HG03039 (cell line): ENCODE measurements around the gene GRAMD1C.
"Not testable (repeated sequence)": the region's sequence is repeated elsewhere in the genome, so short reads cannot be mapped to it uniquely, and the experiment has no call there.

Experiments used
- ATAC-seq: cut with Tn5 transposase; IDR thresholded peaks from one replicate; pipeline ENCODE4 v1.9.1; 2021; ENCODE audit warnings: mild to moderate bottlenecking, moderate library complexity; ENCODE audit not compliant: unreplicated experiment

Gene GRAMD1C

DNA sequence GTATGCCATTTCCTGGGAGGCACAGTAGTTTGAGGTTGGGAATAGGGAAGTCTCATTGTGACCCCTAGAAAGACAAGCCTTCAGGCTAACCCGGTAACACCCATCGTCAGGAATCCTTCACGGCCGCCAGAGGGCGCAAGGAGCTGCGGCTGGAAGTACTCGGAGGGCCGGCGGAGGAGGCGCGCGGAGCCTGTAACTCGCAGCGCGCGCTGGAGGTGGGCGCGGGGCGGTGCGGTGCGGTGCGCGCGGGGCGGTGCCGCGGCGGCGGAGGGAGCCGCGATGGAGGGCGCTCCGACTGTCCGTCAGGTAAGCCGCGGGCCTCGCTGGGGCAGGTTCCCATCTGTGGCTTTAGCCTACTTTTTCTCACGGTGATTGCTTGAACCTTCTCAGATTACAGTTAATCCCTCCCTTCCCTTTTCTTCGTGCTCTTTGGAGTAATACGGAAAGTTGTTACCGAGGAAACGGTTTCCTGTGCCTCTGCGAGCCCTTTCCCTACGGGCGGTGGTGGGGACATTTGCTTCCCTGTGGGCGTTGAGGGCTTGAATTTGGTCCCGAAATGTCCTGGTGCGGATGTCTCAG lies at the start of gene GRAMD1C:
GRAMD1C (plus strand) TSS at position 158 of the 579 bp plus-strand sequence; CDS start at position 280, 122 bp downstream.
- ATAC-seq: peak; percentile 84

DNA sequence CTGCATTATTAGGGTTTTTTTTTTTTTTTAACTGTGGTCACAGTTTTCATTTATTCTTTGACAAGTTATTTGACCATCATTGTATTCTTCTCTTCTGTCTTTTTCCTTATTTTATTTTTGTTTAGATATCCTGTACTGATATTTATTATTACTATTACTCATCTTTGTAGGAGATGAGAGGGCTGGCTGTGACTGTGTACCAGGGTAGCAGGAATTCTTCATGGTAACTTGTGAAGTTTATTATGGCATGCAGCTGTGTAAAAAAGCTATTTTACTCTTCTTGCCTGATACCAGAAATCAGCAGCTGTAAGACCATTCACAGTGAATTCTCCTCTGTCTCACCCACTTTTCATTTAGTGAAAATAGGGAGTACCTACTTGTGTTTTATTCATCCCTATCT lies 47.2 kb upstream of the GRAMD1C start:
- no peak for ATAC-seq

DNA sequence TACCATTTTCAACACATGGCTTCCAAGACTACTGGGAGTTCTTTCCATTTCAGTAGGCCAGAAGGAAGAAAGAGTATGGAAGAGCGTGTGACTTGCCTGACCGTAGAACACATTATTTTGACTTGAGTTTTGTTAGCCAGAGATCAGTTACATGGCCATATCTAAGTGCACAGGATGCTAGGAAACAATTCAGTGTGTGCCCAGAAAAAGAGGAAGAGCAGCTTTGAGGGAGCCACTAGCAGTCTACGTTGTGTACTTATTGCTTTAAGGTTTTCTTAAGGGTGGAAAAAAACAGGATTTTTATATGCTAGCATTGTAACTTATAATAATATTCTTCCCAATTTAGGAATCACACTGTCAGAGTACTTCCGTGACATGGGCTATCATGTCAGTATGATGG lies 44.1 kb upstream of the GRAMD1C start:
- no peak for ATAC-seq

DNA sequence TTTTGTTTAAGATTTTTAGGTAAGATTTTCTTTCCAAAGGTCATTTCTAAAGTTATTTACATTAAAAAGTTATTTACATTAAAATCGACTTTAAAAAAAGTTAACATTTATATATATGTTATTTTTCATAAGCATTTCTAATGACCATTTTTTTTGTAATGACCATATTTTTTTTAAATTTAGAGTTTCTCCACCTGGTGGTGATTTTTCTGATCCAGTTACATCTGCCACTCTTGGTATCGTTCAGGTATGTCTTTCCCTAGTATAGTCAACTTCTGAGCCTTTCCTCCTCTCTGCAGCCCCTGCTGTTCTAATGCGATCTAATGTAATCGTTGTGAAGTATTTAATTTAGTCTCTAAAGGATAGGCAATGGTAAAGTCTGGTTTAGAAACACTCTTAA lies 42.9 kb upstream of the GRAMD1C start:
- ATAC-seq: no peak

DNA sequence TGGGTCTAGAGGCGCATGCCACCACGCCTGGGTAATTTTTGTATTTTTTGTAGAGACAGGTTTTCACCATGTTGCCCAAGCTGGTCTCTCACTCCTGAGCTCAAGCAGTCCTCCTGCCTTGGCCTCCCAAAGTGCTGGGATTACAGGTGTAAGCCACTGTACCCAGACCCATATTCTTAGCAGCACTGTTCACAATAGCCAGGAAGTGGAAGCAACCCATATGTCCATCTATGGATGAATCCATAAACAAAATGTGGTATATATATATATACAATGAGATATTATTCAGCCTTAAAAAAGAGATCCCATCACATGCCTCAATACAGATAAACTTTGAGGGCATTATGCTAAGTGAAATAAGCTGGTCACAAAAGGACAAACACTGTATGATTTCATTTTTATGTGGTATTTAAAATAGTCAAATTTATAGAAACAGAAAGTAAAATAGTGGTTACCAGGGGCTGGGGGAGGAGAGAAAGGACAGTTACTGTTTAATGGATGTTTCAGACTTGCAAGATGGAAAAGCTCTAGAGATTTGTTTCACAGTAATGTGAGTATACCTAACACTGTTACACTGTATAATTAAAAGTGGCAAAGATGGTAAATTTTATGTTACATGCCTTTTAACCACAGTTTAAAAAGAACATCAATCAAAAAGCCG lies 35.7 kb upstream of the GRAMD1C start:
- ATAC-seq: no peak

DNA sequence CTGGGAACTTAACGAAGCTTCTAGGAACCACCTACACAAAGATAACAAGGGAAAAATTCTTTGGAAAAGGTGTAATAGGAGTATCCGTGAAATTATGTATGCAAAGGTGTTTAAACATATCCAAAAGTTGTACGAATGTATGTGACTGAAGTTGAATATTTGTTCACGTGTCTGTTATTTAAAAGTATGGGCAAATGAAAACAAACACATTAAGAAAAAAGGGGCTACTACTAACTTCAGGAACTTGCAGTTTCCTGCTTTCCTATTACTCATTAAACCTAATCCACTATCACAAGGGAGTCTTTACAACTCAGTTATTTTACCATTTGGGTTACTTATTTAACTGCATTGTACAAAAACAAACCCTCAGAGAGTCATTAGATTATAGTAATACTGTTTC lies 33.9 kb upstream of the GRAMD1C start:
- ATAC-seq: no peak

DNA sequence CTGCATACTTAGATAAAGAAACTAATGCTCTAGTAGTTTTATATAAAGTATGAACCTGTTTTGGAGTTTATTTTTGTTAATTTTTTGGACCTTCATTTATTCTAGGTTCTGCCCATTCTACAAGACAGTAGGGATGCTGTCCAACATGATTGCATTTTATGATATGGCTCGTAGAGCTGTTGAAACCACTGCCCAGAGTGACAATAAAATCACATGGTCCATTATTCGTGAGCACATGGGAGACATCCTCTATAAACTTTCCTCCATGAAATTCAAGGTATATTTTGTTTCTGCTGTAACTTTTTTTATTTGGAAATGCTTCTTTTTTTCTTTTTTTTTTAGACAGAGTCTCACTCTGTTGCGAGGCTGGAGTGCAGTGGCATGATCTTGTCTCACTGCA lies 33.3 kb upstream of the GRAMD1C start:
- ATAC-seq: no peak

DNA sequence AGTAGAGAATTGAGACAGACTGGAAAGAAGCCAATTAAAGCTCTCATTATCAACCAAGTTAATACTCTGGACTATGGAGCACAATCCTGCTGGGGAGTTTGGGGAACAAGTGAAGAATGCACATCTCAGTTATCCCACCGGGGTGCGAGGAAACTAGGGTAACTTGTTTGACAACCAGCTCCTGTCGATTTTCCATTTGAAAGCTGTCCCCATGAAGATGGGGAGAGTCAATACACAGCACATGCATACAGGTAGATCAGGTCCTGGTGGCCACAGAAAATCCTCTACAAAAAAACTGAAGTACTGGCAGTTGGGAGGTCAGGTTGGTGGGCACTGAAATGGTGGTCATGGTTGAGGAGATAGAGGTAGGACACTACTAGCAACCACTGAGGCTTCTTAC lies 25.7 kb upstream of the GRAMD1C start:
- ATAC-seq: no peak

DNA sequence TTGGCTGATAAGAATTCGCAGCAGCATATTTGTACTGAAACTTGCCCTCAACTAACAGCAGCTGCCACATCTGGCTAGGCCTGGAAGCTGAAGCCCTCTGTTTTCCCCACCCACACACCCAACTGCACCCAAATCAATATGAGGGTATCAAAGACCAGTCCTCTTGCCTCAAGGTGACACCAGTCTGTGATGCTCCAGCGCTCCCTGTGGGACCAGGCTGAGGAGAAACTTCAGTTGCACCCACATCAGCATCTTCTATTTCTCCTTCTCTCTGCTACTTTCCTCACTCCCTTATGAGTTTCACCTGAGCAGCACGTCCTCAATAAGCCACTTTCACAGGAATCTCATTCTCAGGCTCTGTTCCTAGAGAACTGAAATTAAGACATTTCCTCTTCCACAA lies 18.7 kb upstream of the GRAMD1C start:
- no peak for ATAC-seq

DNA sequence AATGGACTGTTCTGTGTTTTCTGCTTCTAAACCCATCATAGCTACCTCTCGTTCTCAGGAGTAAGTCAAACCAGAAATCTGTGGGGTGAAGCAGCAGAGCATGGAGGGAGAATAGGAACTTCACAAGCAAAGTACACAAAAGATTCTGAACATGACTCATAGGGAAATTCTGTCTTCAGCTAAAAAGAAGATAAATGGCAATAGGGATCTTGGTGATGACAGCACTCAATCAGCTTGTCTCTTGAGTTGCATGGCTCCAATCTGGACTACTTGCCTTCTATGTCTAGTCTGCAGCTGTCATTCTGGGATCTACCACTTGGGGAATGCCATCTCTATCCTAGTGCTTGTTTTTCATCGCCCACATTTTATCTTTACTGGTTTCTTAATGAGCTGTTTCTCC lies 13.5 kb upstream of the GRAMD1C start:
- peak; percentile 75 for ATAC-seq

DNA sequence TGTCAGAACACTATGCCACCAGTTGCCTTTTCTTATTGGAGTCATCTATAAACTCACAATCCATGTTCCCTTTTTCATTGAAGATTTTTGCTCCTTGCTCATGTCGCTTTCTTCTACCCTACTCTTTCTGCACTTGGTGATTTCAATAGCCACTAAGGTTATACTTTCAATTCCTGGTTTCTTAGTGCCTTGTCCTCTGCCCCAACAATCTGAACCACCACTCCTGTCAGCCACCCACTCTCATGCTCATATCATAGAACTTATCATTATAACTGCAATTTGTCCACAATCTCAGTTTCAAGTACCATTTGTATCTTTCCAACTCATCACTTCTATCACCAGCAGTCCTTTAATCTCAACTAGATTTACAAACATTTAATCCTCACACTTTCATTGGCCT lies 10.0 kb upstream of the GRAMD1C start:
- ATAC-seq: no peak

DNA sequence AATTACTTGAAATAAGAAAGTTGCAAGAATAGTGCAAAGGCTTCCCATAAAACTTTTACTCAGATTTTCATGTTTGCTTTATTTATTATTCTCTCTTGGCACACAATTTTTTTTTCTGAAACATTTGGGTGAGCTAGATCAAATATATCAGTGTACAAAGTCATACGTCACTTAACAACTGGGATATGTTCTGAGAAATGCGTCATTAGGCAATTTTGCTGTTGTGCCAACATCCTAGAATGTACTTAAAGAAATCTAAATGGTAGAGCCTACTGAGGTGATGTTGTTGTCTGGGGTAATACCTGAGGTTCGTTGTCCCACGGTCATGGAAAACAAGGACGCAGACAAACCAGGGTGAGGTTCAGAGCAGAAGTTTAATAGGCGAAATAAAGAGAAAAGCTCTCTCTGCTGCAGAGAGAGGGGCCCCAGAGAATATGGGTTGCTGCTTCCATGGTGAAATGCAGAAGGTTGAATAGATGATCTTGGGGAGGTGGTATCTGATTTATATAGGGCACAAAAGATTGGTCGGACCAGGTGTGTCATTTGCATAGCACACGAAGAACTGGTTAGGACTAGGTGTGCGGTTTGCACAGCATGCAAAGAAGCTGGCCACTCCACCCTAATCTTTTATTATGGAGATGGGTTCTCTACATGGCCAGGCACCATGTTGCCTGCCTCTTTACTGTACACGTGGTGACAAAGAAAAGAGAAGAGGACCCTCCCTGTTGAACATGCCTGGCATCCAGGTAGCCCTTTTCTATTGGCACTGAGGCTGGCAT lies 8.8 kb upstream of the GRAMD1C start:
- no peak for ATAC-seq

DNA sequence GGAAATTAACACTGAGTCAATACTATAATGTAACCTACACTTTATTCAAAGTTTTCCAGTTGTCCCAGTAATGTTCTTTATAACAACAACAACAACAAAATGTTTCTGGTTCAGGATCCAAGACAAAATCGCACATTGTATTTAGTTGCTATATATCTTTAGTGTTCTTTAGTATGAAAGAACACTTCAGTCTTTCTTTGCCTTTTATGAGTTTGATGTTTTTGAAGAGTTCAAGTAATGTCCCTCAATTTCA lies 7.6 kb upstream of the GRAMD1C start:
- ATAC-seq: no peak

DNA sequence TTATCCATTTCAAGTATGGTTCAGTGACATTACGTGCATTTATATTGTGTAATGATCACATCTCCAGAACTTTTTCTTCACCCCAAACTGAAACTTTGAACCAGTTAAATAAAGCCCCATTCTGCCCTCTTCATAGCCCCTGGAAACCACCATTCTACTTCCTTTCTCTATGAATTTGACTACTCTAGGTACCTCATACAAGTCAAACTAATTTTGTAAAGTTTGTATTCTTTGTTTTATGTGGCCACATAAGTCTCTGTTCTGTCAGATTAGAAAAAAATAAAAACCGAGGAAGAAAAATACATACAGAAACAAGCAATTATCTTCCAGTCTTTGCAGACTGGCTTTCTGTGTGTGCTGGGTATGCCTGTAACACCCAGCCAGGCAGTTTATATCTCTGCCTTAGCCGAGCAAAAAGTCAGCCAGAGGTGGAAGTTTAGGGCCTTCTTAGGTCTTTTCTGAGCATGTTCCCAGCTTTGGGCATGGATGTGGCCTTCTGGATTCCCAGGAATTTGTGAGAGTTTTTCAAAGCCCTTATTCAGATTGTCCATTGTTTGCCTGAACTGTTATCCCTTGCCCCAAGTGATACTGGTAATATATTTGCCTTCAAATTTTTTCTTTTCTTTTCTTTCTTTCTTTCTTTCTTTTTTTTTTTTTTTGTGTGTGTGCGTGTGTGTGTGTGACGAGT lies 6.0 kb upstream of the GRAMD1C start:
- no peak for ATAC-seq

DNA sequence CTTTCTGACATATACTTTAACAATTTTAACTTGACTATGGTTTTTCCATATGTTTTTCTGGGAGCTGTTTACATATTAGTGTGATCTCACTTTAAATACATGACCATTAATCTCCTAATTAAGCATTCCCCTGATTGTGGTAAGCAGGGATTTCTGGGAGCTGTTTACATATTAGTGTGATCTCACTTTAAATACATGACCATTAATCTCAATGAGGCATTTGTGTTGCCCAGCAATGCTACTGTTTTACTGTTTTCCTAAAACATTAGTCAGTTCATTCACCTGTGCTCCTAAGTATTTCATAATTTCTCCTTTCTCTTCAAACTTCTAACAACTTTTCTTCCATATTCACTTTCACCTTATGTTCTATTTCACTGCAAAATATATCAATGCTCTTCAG lies 3.6 kb upstream of the GRAMD1C start:
- ATAC-seq: no peak

DNA sequence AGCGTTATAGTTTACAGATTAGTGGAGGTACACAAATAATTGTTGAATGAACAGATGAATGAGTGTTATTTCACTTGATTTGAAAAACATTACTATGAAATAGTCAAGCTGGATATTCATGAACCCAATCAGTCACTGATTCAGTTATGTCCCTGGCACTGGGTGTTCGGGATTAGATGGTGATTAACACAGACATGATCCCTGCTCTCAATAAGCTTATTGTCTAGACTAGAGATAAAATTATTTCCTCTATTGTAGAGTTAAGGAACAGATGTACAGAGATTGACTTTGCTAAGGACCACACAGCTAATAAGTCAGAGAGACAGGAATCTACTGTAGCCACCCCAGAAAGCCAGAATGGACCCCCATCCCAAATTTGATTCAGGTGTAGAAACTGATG lies 963 bp downstream of the GRAMD1C start:
- no peak for ATAC-seq

DNA sequence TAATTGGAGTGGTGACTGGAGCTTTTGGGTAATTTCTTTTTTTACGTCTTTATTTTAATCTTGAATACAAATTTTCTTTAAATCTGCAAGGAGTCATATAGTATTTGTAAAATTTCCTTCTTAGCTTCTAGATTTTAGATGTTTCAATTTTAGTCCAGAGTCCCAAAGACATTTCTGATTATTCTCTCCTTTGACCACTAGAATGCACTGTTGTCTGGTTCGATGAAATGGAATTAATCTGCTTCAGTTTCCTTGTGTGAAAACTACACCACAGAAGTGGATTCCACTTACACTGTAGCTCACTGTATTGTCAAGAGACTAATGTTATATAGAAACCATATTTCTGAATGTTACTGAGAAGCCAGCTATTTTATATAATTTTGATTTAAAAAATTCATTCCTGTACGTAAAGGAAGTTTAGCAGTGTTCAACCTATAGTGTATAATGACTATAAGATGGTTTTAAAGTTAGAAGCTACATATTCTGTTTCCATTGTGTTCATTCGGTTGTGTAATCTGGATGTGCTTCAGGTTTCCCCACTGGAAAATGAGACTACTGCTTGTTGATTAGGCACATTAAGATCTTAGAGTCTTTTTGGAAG lies 6.1 kb downstream of the GRAMD1C start:
- ATAC-seq: no peak

DNA sequence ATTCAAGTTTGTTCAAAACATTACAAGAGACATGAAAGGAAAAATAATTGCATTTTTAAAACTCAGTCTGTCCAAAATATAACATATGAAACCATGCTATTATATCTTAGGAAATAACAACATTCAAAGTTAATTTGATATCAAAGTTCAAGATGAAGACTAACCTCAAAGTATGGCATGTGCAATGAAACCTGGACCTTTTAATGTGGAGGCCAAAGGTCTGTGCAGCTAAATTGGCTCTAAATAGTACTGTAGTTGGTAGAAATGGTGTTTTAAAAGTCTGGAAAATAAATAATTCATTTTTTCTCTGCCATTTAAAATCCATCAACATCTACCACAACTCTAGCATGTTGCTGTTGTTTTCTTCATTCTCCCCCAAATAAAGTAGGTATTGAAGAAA lies 8.7 kb downstream of the GRAMD1C start:
- no peak for ATAC-seq

DNA sequence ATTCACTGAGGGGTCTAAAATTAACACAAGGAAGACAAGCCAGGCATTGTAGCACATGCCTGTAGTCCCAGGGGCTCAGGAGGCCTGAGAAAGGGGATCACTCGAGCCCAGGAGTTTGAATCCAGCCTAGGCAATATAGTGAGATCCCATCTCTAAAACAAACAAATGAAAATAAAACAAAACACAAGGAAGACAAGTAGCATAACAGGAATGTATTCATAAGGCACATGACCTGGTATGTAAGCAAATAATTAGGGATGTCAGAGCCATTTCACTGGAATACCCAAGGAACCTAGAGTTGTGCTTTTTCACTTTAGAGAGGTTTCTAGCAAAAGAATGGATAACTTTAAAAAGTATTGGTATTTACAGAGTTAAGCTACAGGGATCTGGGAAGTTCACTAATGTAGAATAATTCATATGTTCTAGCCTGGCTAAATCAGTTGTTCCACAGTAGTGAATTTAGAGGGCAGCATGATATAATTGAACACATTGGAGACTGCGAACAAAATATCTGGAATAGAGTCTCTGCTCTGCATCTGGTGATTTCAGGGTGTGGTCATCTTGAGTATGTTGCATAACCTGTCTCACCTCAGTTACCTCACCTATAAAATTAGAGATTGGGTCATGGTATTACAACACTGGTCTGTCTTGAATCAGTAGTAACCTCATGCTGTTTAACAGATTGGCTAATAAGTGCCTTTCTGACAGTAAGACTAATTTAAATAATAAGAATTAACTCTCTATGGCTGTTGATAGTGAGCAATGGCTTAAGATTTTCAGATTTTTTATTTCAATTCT lies 9.3 kb downstream of the GRAMD1C start:
- ATAC-seq: no peak

DNA sequence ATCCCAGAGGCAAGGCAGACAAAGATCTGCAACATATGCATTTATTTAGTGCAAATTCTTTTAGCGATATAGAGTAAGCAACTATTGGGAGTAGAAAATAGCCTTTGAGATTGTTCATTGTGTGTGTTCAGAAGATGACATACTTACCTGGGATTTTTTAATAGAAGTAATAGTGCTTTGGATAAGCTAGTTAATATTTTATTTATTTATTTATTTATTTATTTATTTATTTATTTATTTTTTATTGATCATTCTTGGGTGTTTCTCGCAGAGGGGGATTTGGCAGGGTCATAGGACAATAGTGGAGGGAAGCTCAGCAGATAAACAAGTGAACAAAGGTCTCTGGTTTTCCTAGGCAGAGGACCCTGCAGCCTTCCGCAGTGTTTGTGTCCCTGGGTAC lies 10.5 kb downstream of the GRAMD1C start:
- ATAC-seq: not testable (repeated sequence)

DNA sequence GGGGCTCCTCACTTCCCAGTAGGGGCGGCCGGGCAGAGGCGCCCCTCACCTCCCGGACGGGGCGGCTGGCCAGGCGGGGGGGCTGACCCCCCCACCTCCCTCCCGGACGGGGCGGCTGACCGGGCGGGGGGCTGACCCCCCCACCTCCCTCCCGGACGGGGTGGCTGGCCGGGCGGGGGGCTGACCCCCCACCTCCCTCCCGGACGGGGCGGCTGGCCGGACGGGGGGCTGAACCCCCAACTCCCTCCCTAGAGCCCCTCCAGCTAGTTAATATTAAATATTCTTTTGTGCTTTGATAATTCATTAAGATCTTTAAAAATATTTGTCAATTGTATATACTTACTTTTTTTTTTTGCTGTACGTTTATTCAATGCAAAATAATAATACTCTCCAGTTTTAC lies 11.3 kb downstream of the GRAMD1C start:
- ATAC-seq: not testable (repeated sequence)
